Mesenchymal stem cell (in vitro differentiated cells and primary cell): ENCODE results near the gene CLDN7.
A peak's percentile ranks its signal among the peaks of the same experiment; 100 is the strongest.

Experiments used
- DNase-seq: peaks from one replicate; pipeline ENCODE4 v3.0.0-alpha.2; 2013
- H2AFZ ChIP-seq: one replicate; pipeline ENCODE4 v1.6.1; 2013; ENCODE audit warnings: low read depth, mild to moderate bottlenecking, control low read depth, inconsistent platforms, low read length, moderate library complexity
- H2AK5ac ChIP-seq: 2 replicates; pipeline ENCODE4 v1.6.1; 2013; ENCODE audit warnings: low read length, moderate library complexity, mild to moderate bottlenecking, inconsistent platforms; ENCODE audit not compliant: severe bottlenecking
- H2BK120ac ChIP-seq: one replicate; pipeline ENCODE4 v1.6.1; 2013; ENCODE audit warnings: low read depth, mild to moderate bottlenecking, inconsistent platforms, low read length, moderate library complexity
- H2BK12ac ChIP-seq, 2 experiments: one replicate each; pipeline ENCODE4 v1.6.1; 2013; ENCODE audit warnings: inconsistent platforms in 2 of 2, low read length in 2 of 2, mild to moderate bottlenecking in 2 of 2, moderate library complexity in 2 of 2, control low read depth in 1 of 2
- H2BK15ac ChIP-seq: one replicate; pipeline ENCODE4 v1.6.1; 2013; ENCODE audit warnings: mild to moderate bottlenecking, low read depth, inconsistent platforms; ENCODE audit not compliant: poor library complexity, severe bottlenecking
- H2BK5ac ChIP-seq: 2 replicates; pipeline ENCODE4 v1.6.1; 2013; ENCODE audit warnings: low read depth, mild to moderate bottlenecking, low read length, control low read depth, inconsistent platforms; ENCODE audit not compliant: poor library complexity, severe bottlenecking
- H3K14ac ChIP-seq, 2 experiments: one replicate each; pipeline ENCODE4 v1.6.1; 2013; ENCODE audit warnings: inconsistent platforms in 2 of 2, low read length in 2 of 2, control low read depth in 1 of 2, mild to moderate bottlenecking in 1 of 2, moderate library complexity in 1 of 2
- H3K18ac ChIP-seq, 2 experiments: one replicate each; pipeline ENCODE4 v1.6.1; 2013; ENCODE audit warnings: inconsistent platforms in 2 of 2, low read length in 2 of 2, control low read depth in 1 of 2, low read depth in 1 of 2, mild to moderate bottlenecking in 1 of 2
- H3K23ac ChIP-seq, 2 experiments: one replicate each; pipeline ENCODE4 v1.6.1; 2013; ENCODE audit warnings: inconsistent platforms in 2 of 2, low read length in 2 of 2, mild to moderate bottlenecking in 2 of 2, moderate library complexity in 2 of 2, control low read depth in 1 of 2
- H3K27ac ChIP-seq: 2 replicates; pipeline ENCODE4 v1.5.1; 2013; ENCODE audit warnings: mild to moderate bottlenecking, moderate library complexity, low read length, control low read depth, inconsistent platforms; ENCODE audit not compliant: poor library complexity, severe bottlenecking
- H3K27me3 ChIP-seq, 2 experiments: 2 replicates each; pipeline versions ENCODE4 v1.6.1 to v1.7.0; 2013; ENCODE audit warnings: low read length in 2 of 2, mild to moderate bottlenecking in 2 of 2, moderate library complexity in 2 of 2, control low read depth in 1 of 2, inconsistent platforms in 1 of 2; ENCODE audit not compliant: control insufficient read depth in 1 of 2, insufficient read depth in 1 of 2
- H3K36me3 ChIP-seq, 2 experiments: 2 replicates each; pipeline versions ENCODE4 v1.6.1 to v1.7.0; 2013; ENCODE audit warnings: low read length in 2 of 2, control low read depth in 1 of 2, inconsistent platforms in 1 of 2, low read depth in 1 of 2, mild to moderate bottlenecking in 1 of 2; ENCODE audit not compliant: insufficient read depth in 2 of 2, control insufficient read depth in 1 of 2
- H3K4ac ChIP-seq, 2 experiments: one replicate each; pipeline ENCODE4 v1.6.1; 2013; ENCODE audit warnings: inconsistent platforms in 2 of 2, low read length in 2 of 2, mild to moderate bottlenecking in 2 of 2, moderate library complexity in 2 of 2, control low read depth in 1 of 2, low read depth in 1 of 2
- H3K4me1 ChIP-seq: 2 replicates; pipeline ENCODE4 v1.6.1; 2013; ENCODE audit warnings: low read depth, low read length, control low read depth; ENCODE audit not compliant: control insufficient read depth, insufficient read depth
- H3K4me2 ChIP-seq: 2 replicates; pipeline ENCODE4 v1.6.1; 2013; ENCODE audit warnings: low read length, mild to moderate bottlenecking, inconsistent platforms; ENCODE audit not compliant: poor library complexity, severe bottlenecking
- H3K4me3 ChIP-seq, 2 experiments: 2 replicates each; pipeline versions ENCODE4 v1.5.1 to v1.7.0; 2013; ENCODE audit warnings: low read length in 2 of 2, mild to moderate bottlenecking in 2 of 2, control low read depth in 1 of 2, low read depth in 1 of 2; ENCODE audit not compliant: insufficient read depth in 1 of 2
- H3K79me1 ChIP-seq: replicated peaks from 2 replicates; pipeline ENCODE4 v1.6.1; 2013; ENCODE audit warnings: mild to moderate bottlenecking, control low read depth, low read length, inconsistent platforms; ENCODE audit not compliant: poor library complexity, severe bottlenecking
- H3K9ac ChIP-seq: 2 replicates; pipeline ENCODE4 v1.7.0; 2013; ENCODE audit warnings: mild to moderate bottlenecking, low read length, moderate library complexity
- H3K9me3 ChIP-seq: 2 replicates; pipeline ENCODE4 v1.7.0; 2013; ENCODE audit warnings: mild to moderate bottlenecking, low read length; ENCODE audit not compliant: control insufficient read depth
- H4K8ac ChIP-seq: one replicate; pipeline ENCODE4 v1.6.1; 2013; ENCODE audit warnings: inconsistent platforms, mild to moderate bottlenecking, low read length, moderate library complexity
- H4K91ac ChIP-seq: one replicate; pipeline ENCODE4 v1.6.1; 2013; ENCODE audit warnings: mild to moderate bottlenecking, low read length, inconsistent platforms
- WGBS: methylation state at CpG from one replicate; pipeline ENCODE4 v1.1.7; 2013; ENCODE audit warnings: mixed read lengths; 5-methylcytosine and 5-hydroxymethylcytosine counted together

Gene CLDN7

DNA sequence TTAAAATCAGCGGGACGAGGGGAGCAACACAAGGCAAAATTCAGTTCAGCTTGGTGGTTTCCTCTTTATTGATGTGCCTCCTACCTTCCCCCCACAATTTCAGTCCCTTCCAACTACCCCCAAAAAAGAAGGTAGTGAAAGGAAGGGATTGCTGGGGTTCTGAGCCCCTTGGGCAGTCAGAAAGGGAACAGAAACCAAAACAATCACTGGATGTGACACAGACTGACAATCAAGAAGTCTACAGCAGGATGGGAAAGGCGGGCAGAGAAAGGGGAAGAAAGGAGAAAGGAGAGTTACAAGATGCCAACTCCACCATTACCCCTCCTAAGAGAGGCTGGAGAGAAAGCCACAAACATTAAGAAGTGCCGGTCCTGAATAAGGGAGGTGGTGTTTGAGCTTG lies 21.9 kb downstream of the CLDN7 start:
- Histone ChIP-seq H2AK5ac (peak overlapping the region; percentile 60), H4K91ac (no peak overlapping the region), H3K27ac (no peak overlapping the region), H3K4ac (no peak overlapping the region), H2AFZ (no peak overlapping the region), H2BK15ac (no peak overlapping the region), H3K27me3 (no peaks in the 10 kb centered on the region), H3K4me3 (peak overlapping the region in 1 of 2 experiments; percentile 89), H3K79me1 (peaks cover 9% of the 10 kb centered on the region), H3K36me3 (peaks cover 37 to 49% of the 10 kb centered on the region in 2 experiments), H3K9ac (peak overlapping the region; percentile 97), H2BK120ac (no peak overlapping the region), H3K18ac (no peak overlapping the region), H2BK12ac (no peak overlapping the region), H3K23ac (no peak overlapping the region), H3K4me2 (peak overlapping the region; percentile 59), H3K14ac (no peak overlapping the region), H2BK5ac (no peak overlapping the region), H3K9me3 (no peaks in the 10 kb centered on the region), H4K8ac (no peak overlapping the region), H3K4me1 (peaks cover 30% of the 10 kb centered on the region)
- WGBS = 72% methylated on average over 4 of the region's 4 CpGs
- no peak for DNase-seq

DNA sequence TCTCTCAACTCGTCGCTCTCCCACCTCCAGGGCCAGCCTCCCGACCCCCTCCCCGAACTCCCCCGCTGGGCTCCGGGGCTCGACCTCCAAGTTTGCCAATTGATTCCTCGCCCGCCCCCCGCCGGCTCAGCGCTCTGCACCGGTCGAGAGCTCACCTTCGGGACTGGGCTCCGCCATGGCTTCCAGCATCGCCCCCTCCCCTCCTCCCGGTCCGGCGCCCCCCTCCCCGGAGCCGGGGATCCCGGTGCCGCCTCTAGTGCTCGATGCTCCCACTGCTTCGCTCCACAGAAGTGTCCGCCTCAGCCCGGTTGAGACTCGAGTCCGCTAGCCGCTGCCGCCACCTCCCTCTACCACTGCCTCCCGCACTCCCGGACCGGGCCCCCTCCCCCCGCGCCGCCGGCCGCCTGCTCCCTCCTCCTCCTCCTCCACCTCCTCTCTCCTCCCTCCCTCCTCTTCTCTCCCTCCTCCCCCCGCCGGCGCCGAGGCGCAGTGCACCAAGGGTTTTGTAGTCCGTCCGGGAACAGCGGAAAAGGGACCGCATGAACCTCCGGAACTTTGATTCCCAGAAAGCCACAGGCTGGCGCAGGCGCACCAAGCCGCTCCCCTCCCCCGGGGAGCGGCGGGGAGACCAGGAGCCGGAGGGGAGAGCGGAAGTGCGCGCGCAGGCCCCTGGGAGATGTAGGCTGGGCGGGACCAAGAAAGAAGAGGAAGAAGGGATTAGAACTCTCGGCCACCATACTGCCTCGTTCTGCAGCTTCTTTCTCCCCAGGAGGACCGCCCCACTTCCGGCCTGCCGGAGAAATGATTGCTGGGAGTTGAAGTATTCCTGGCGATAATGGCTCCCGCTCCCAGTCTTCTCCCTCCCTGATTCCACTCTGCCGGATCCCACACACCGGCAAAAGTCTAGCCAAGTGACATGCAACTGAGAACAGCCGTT lies 22.9 kb downstream of the CLDN7 start, which contains the start of gene PHF23:
TSS of gene PHF23 (minus strand) at position 367 of the 937 bp plus-strand sequence. CDS start at position 189, 178 bp downstream.
- Histone ChIP-seq H3K4me2 (peak within 1 kb of the TSS; percentile 82), H3K9ac (peak within 1 kb of the TSS; percentile 99), H3K14ac (peak within 1 kb of the TSS; percentile 94 to 97), H2BK15ac (peak within 1 kb of the TSS; percentile 83), H2BK120ac (peak within 1 kb of the TSS; percentile 99), H3K36me3 (peaks cover 39 to 51% of the 10 kb centered on the region in 2 experiments), H3K27me3 (no peaks in the 10 kb centered on the region), H2BK12ac (peak within 1 kb of the TSS; percentile 15 to 69), H2AK5ac (peak within 1 kb of the TSS; percentile 60), H4K8ac (peak within 1 kb of the TSS; percentile 86), H4K91ac (peak within 1 kb of the TSS; percentile 92), H3K4me1 (peaks cover 38% of the 10 kb centered on the region), H3K4me3 (peak within 1 kb of the TSS; percentile 95 to 96), H3K4ac (peak within 1 kb of the TSS; percentile 90 to 97), H3K23ac (peak within 1 kb of the TSS; percentile 57 to 97), H2AFZ (no peak within 1 kb of the TSS), H2BK5ac (peak within 1 kb of the TSS; percentile 94), H3K27ac (peak within 1 kb of the TSS; percentile 88), H3K9me3 (no peaks in the 10 kb centered on the region), H3K79me1 (peaks cover 11% of the 10 kb centered on the region), H3K18ac (peak within 1 kb of the TSS; percentile 88 to 94)
- under 1% methylated on average over 60 of the region's 72 CpGs for WGBS
- peak; percentile 100 for DNase-seq

DNA sequence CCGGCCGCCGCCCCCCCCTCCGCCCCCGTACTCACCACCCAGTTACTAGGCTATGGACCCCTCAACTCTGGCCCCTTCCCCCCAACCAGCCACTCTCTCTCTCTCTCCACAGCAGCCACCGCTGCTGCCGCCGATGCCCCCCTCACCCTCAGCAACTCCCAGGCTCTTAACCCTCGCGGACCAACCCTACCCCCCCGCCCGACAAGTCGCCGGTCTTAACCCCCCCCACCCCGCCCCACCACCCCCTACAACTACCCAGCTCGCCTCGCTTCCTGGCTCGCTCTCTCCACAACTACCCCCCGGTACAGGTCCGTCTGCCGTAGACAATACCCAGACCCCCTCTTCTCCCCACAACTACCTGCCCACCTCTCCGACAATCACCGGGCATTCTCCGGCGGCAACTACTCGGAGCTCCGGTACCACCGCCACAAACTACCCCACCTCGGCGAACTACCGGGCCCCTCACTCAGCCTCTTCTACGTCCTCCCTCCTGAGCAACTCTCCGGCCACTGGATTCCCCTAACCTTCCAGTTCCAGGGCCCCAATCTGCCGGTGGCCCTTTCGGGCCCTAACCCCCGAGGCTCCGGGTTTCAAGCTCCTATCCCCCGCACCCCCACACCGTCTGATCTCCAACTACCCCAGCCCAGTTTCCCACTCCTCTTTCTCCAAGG lies 23.7 kb downstream of the CLDN7 start:
- Histone ChIP-seq H2AK5ac (peak overlapping the region; percentile 49), H2AFZ (no peak overlapping the region), H2BK5ac (peak overlapping the region; percentile 94), H3K4me2 (peak overlapping the region; percentile 35), H4K8ac (peak overlapping the region; percentile 86), H3K27me3 (no peaks in the 10 kb centered on the region), H3K18ac (peak overlapping the region; percentile 88 to 94), H3K4ac (peak overlapping the region; percentile 90 to 97), H4K91ac (peak overlapping the region; percentile 92), H3K79me1 (peaks cover 8% of the 10 kb centered on the region), H2BK120ac (peak overlapping the region; percentile 99), H3K36me3 (peaks cover 34 to 44% of the 10 kb centered on the region in 2 experiments), H2BK12ac (peak overlapping the region; percentile 15 to 69), H3K23ac (peak overlapping the region; percentile 57 to 97), H3K14ac (peak overlapping the region; percentile 94 to 97), H3K4me1 (peaks cover 36% of the 10 kb centered on the region), H3K9me3 (no peaks in the 10 kb centered on the region), H2BK15ac (no peak overlapping the region), H3K4me3 (peak overlapping the region; percentile 95 to 96), H3K9ac (peak overlapping the region; percentile 99), H3K27ac (peak overlapping the region; percentile 88)
- WGBS = under 1% methylated on average over 31 of the region's 39 CpGs
- DNase-seq = no peak
